A549 (cell line): ENCODE results near the gene MCM6. TPM values are rescaled to one million over a fixed set of nuclear protein-coding genes. Genes with fewer than 3 reads are reported as not detected.
"Not testable (repeated sequence)": the region's sequence is repeated elsewhere in the genome, so short reads cannot be mapped to it uniquely, and the experiment has no call there.

ENCODE experiments used
- ATAC-seq, 2 experiments: fragments of 200-7000 bp in 1 of 2; fragments of >200 bp in 1 of 2; cut with Nextera tagmentation in 1 of 2; cut with Tn5 transposase in 1 of 2; 3 replicates each; pipeline versions ENCODE4 v1.8.0 to v1.9.1; 2018 to 2020; ENCODE audit warnings: mild to moderate bottlenecking in 1 of 2, moderate library complexity in 1 of 2
- CTCF ChIA-PET: fragments of 300-600 bp; sonication (Branson Sonifier 250); formaldehyde crosslinking; extraction: SDS; loops from one replicate; lab custom pipeline; 2021; ENCODE audit warnings: antibody characterized with exemption, inconsistent platforms; lab: Yijun Ruan, JAX
- POLR2A ChIA-PET: fragments of 350-600 bp; formaldehyde crosslinking; extraction: SDS; loops from one replicate; lab custom pipeline; 2021; ENCODE audit warnings: antibody characterized with exemption, inconsistent platforms; lab: Yijun Ruan, JAX
- DNase-seq, 2 experiments: peaks; one replicate each; pipeline versions ENCODE4 v3.0.0 to v3.0.0-alpha.2; 2011 to 2016; ENCODE audit warnings: low read depth in 1 of 2, low spot score in 1 of 2
- FAIRE-seq: peaks from 2 replicates; lab custom pipeline; 2011; peaks lifted over from hg19 to GRCh38; lab: Jason Lieb, UNC
- H3K27ac ChIP-seq, 2 experiments: fragments of >200 bp; sonication (Bioruptor Twin); formaldehyde crosslinking; 3 replicates each; pipeline ENCODE4 v1.5.1; 2016 to 2017
- H3K4me1 ChIP-seq: fragments of >200 bp; sonication (Bioruptor Twin); formaldehyde crosslinking; 3 replicates; pipeline ENCODE4 v1.6.1; 2016
- H3K4me2 ChIP-seq: fragments of >200 bp; sonication (Bioruptor Twin); formaldehyde crosslinking; 3 replicates; pipeline ENCODE4 v1.6.1; 2016
- H3K4me3 ChIP-seq: fragments of >200 bp; sonication (Bioruptor Twin); formaldehyde crosslinking; 3 replicates; pipeline ENCODE4 v1.5.1; 2016
- H3K9me3 ChIP-seq: fragments of >200 bp; sonication (Bioruptor Twin); formaldehyde crosslinking; 3 replicates; pipeline ENCODE4 v1.6.1; 2016
- BCL3 ChIP-seq: fragments of >200 bp; sonication (Bioruptor Twin); formaldehyde crosslinking; IDR thresholded peaks from 3 replicates; pipeline ENCODE4 v1.6.1; 2016
- ESRRA ChIP-seq: fragments of 150-350 bp; IDR thresholded peaks from 2 replicates; pipeline ENCODE4 v1.6.1; 2014; ENCODE audit warnings: mild to moderate bottlenecking, low read length, borderline replicate concordance
- HDAC2 ChIP-seq: fragments of 200-600 bp; sonication (generic); IDR thresholded peaks from 2 replicates; pipeline ENCODE4 v1.6.1; 2016
- HMGXB4 ChIP-seq: fragments of 250-450 bp; sonication (Bioruptor Pico); IDR thresholded peaks from 2 replicates; pipeline ENCODE4 v1.5.0; 2021; ENCODE audit warnings: mild to moderate bottlenecking, moderate library complexity, borderline replicate concordance
- HOXB13 ChIP-seq: fragments of 250-450 bp; sonication (Bioruptor Pico); IDR thresholded peaks from 2 replicates; pipeline ENCODE4 v1.5.0; 2020; ENCODE audit warnings: low read depth, mild to moderate bottlenecking, moderate library complexity
- MAFK ChIP-seq: fragments of 450-650 bp; IDR thresholded peaks from 2 replicates; pipeline ENCODE4 v1.6.1; 2014; ENCODE audit not compliant: partially characterized antibody
- PHF8 ChIP-seq: fragments of 200-600 bp; sonication (generic); IDR thresholded peaks from 2 replicates; pipeline ENCODE4 v1.6.1; 2016; ENCODE audit warnings: low read depth, mild to moderate bottlenecking, antibody characterized with exemption, moderate library complexity, borderline replicate concordance
- POLR2A ChIP-seq: IDR thresholded peaks from 2 replicates; pipeline ENCODE4 v1.6.1; 2012; ENCODE audit warnings: mild to moderate bottlenecking, low read length
- POLR2AphosphoS2 ChIP-seq: conservative IDR thresholded peaks from 2 replicates; pipeline ENCODE4 v1.6.1; 2012; ENCODE audit warnings: low read length, improper control_type of control experiment, inconsistent platforms
- RAD21 ChIP-seq, 2 experiments: fragments of >200 bp in 1 of 2; sonication (Bioruptor Twin) in 1 of 2; formaldehyde crosslinking in 1 of 2; IDR thresholded peaks in 1 of 2; conservative IDR thresholded peaks in 1 of 2; 2 replicates in 1 of 2; 3 replicates in 1 of 2; pipeline ENCODE4 v1.6.1; 2012 to 2018; ENCODE audit warnings: inconsistent platforms in 1 of 2
- WGBS: methylation state at CpG from one replicate; pipeline ENCODE4 v1.1.6; 2017; ENCODE audit errors: missing lambda C conversion rate; 5-methylcytosine and 5-hydroxymethylcytosine counted together
- polyA plus RNA-seq, 4 experiments: library from polyadenylated mRNA; depleted of rRNA in 3 of 4; stranded (reverse); fragments of >200 nt; fragmentation: RNase III in 1 of 4; extraction: RNeasy Plus Mini Kit Qiagen cat#74134 plus additional on column Dnase treatment in 1 of 4; gene quantifications; 2 replicates in 3 of 4; 3 replicates in 1 of 4; pipeline ENCODE4 v1.2.3, GENCODE V29; 2011 to 2017

The MCM6 gene
- polyA plus RNA-seq, 2 of the 4 experiments (the other 2 are of a cell fraction), result 59.6 to 61.4 TPM

DNA sequence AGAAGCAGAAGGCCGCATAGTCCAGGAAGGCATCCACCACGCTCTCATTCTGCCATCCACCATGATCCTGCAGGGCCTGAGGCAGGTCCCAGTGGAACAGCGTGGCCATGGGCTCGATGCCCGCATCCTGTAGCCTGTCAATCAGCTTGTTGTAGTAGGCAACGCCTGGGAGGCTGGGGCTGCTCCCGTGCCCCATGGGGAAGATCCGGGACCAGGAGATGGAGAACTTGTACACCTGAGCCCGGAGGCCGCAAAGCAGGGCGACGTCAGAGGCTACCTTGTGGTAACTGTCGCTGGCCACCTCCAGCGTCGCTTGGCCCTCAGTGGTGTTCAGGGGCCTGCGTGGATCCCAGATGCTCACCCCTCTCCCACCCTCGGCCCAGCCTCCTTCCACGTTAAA is 58.8 kb downstream of the MCM6 start (continued):
- TF ChIP-seq RAD21 (conservative IDR thresholded peaks at IDR 0.05 in 1 of 2, IDR thresholded peaks at IDR 0.05 in 1 of 2), result no peak

DNA sequence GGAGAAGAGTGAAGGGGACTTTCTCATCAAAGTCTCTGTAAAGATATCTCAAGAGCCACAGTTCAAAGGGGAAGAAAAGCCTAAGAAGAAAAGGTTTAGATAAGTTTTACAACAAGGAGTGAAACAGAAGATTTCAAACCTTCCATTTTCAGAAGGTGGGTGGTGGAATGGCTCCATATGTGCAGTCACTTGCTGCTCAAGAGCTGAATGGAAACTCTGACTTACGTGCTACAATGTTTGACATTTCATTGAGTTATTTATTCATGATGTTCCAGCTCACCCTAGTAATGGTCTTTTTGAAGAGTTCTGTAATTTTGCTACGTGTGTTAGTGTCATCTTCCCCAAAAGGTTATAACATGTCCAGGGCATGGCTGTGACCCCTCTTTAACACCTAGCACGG is 61.0 kb downstream of the MCM6 start:
- H3K9me3 ChIP-seq, result no peaks in the 10 kb centered on the region
- FAIRE-seq, result no peak
- POLR2A ChIA-PET, result no interaction called here
- no peak overlapping the region for H3K4me2 ChIP-seq
- H3K4me3 ChIP-seq, result no peak overlapping the region
- CTCF ChIA-PET, result interaction anchor here (2.8 kb wide), 1 partner anchor 18 kb away, joined by 11 read pairs; no protein-coding TSS in a partner anchor
- TF ChIP-seq HOXB13 (CRISPR knock-in tag), result no peak
- no peak for TF ChIP-seq BCL3
- TF ChIP-seq MAFK, result no peak
- no peak for TF ChIP-seq HDAC2
- WGBS, result 61% methylated on average over 3 of the region's 3 CpGs
- no peak for DNase-seq
- no peak for ATAC-seq
- no peaks in the 10 kb centered on the region for H3K4me1 ChIP-seq
- H3K27ac ChIP-seq, result no peak overlapping the region

GRCh38 chr2:135812907-135813511 is 63.2 kb downstream of the MCM6 start:
- 11% methylated on average over 2 of the region's 2 CpGs for WGBS
- Histone ChIP-seq H3K27ac (no peak overlapping the region), H3K4me2 (no peak overlapping the region), H3K4me3 (no peak overlapping the region), H3K9me3 (no peaks in the 10 kb centered on the region), H3K4me1 (no peaks in the 10 kb centered on the region)
- ChIA-PET POLR2A (no interaction called here), CTCF (no interaction called here)
- FAIRE-seq (no peak), ATAC-seq (no peak), DNase-seq (no peak)
- TF ChIP-seq MAFK (peak; percentile 65), ESRRA (no peak)

DNA sequence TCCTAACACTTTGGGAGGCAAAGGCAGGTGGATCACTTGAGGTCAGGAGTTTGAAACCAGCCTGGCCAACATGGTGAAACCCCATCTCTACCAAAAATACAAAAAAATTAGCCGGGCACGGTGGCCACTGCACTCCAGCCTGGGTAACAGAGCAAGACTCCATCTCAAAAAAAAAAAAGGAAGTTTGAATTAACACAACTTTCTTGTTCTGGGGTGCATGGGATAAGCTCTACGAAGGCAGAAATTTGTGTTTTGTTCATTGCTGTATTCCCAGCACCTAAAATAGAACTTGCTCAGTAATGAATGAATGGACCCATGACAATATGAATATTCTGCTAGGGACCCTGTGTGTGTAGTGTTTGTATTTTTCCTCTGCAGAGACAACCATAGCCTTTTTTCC is 68.4 kb downstream of the MCM6 start:
- H3K4me3 ChIP-seq, H3K9me3 ChIP-seq, H3K27ac ChIP-seq, FAIRE-seq, H3K4me2 ChIP-seq, DNase-seq, POLR2A ChIA-PET, H3K4me1 ChIP-seq, ATAC-seq: not testable (repeated sequence)
- CTCF ChIA-PET, result interaction anchor here (4.6 kb wide), 1 partner anchor 10 kb away, joined by 28 read pairs; no protein-coding TSS in a partner anchor
- 41% methylated on average over 3 of the region's 3 CpGs for WGBS

DNA sequence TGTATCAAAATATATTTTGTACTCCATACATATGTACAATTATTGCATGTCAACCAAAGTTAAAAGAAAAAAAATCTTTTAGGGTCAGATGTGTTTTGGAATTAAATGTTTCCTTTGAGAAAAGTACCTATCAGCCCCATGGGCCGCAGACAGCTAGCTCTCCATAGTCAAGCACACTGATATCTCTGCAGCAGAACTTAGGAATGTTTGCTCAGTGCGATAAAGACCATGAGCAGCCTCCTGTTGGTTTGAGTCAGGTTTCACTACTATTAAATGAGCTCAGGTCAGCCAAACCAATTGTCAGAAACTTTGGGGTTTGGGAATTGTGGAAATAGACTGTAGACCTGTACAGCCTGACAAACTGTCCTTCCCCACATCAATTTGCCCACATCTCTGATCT is 73.0 kb downstream of the MCM6 start:
- 67% methylated on average over 2 of the region's 2 CpGs for WGBS
- CTCF ChIA-PET, result interaction anchor here (0.6 kb wide), 1 partner anchor 40 kb away, joined by 4 read pairs; no protein-coding TSS in a partner anchor
- no peak for DNase-seq
- Histone ChIP-seq H3K4me1 (no peaks in the 10 kb centered on the region), H3K4me2 (no peak overlapping the region), H3K4me3 (no peak overlapping the region), H3K27ac (no peak overlapping the region), H3K9me3 (peaks cover 20% of the 10 kb centered on the region)
- POLR2A ChIA-PET, result interaction anchor here (1.4 kb wide), 1 partner anchor 62 kb away, joined by 3 read pairs; no protein-coding TSS in a partner anchor
- TF ChIP-seq HMGXB4 (CRISPR knock-in tag) (no peak), POLR2A (no peak), PHF8 (no peak), HOXB13 (CRISPR knock-in tag) (no peak), POLR2AphosphoS2 (no peak)
- FAIRE-seq, result no peak
- no peak for ATAC-seq
